Measurements from ENCODE around the gene F2. TPM values are rescaled to one million over a fixed set of nuclear protein-coding genes. Genes with fewer than 3 reads are reported as not detected.

F2 gene
- total RNA-seq, 4 donors from 2014 or later: 0.19 TPM; not detected in 3

GRCh38 chr11:46696212-46696558 lies 22.8 kb upstream of the F2 start:
- H3K4me1 ChIP-seq: peaks cover 34 to 71% (median 49%) of the 10 kb centered on the region in 3 donors
- H3K4me3 ChIP-seq: no peak overlapping the region
- no peaks in the 10 kb centered on the region for H3K9me3 ChIP-seq
- H3K27me3 ChIP-seq: no peaks in the 10 kb centered on the region
- intact Hi-C loops (cut with DNase I): no loop called here
- H3K27ac ChIP-seq: peak overlapping the region; percentile 7 to 91 (median 83)
- DNase-seq: no peak
- WGBS, 2 donors: 32% methylated on average over 3 to 7 of the region's 11 CpGs
- TF ChIP-seq CTCF (IDR thresholded peaks at IDR 0.05): no peak
- no peak for TF ChIP-seq POLR2A (IDR thresholded peaks at IDR 0.05)
- H3K36me3 ChIP-seq: peaks cover 16 to 62% (median 17%) of the 10 kb centered on the region in 3 donors

- WGBS, 2 donors: 44 to 49% methylated on average over 3 of the region's 3 CpGs
- intact Hi-C loops (cut with DNase I): no loop called here
- H3K27ac ChIP-seq: peak overlapping the region; percentile 7 to 94 (median 78)
- H3K9me3 ChIP-seq: no peaks in the 10 kb centered on the region
- peaks cover 11 to 55% (median 14%) of the 10 kb centered on the region in 3 donors for H3K36me3 ChIP-seq
- no peak for DNase-seq
- TF ChIP-seq CTCF (IDR thresholded peaks at IDR 0.05): no peak
- TF ChIP-seq POLR2A (IDR thresholded peaks at IDR 0.05): no peak
- H3K27me3 ChIP-seq: no peaks in the 10 kb centered on the region
- peak overlapping the region in 1 of 4 donors; percentile 7 for H3K4me3 ChIP-seq
- H3K4me1 ChIP-seq: peaks cover 40 to 82% (median 58%) of the 10 kb centered on the region in 3 donors
Measured at GRCh38 chr11:46697303-46697702, 21.7 kb upstream of the F2 start.

DNA sequence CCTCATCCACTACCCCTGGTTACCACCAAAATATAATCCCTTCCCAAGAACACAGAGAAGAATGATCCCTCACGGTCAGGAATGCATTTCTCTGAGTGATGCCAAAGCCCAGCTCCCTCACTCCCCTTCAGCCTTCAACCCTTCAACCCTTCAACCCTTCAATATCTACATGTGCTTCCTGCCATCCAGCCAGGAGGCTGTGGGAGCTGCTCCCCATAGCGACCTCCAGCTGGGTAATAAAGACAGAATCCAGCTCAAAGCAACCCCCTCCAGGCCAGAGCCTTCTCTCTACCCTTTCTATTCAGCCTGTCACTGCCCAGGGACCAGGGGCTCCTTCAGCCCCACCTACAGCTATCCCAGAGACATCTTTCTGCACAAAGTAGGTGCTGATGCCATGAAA lies 21.3 kb upstream of the F2 start:
- Histone ChIP-seq H3K4me3 (peak overlapping the region in 1 of 4 donors; percentile 7), H3K27ac (peak overlapping the region in 3 of 4 donors; percentile 65 to 94 (median 91)), H3K4me1 (peaks cover 40 to 86% (median 58%) of the 10 kb centered on the region in 3 donors), H3K36me3 (peaks cover 10 to 55% (median 15%) of the 10 kb centered on the region in 3 donors), H3K27me3 (no peaks in the 10 kb centered on the region), H3K9me3 (no peaks in the 10 kb centered on the region)
- intact Hi-C loops (cut with DNase I): no loop called here
- WGBS, 2 donors: 59 to 62% methylated on average over 2 of the region's 2 CpGs
- no peak for DNase-seq
- TF ChIP-seq CTCF (IDR thresholded peaks at IDR 0.05) (no peak), POLR2A (IDR thresholded peaks at IDR 0.05) (no peak)

GRCh38 chr11:46698597-46698996 lies 20.4 kb upstream of the F2 start:
- Histone ChIP-seq H3K27ac (peak overlapping the region; percentile 3 to 94 (median 54)), H3K4me3 (no peak overlapping the region)
- intact Hi-C loops (cut with DNase I): no loop called here

More at GRCh38 chr11:46698597-46698996, 20.4 kb upstream of the F2 start:
- no peaks in the 10 kb centered on the region for H3K27me3 ChIP-seq
- TF ChIP-seq POLR2A (IDR thresholded peaks at IDR 0.05) (no peak), CTCF (IDR thresholded peaks at IDR 0.05) (no peak)
- H3K9me3 ChIP-seq: no peaks in the 10 kb centered on the region
- DNase-seq: no peak
- 82 to 90% methylated on average over 1 of the region's 1 CpG for WGBS, 2 donors
- H3K36me3 ChIP-seq: peaks cover 10 to 56% (median 20%) of the 10 kb centered on the region in 3 donors
- peaks cover 40 to 87% (median 58%) of the 10 kb centered on the region in 3 donors for H3K4me1 ChIP-seq

Measured in esophagus squamous epithelium (tissue), 5 donors.